Keratinocyte (primary cell): ENCODE measurements around the gene PNCK. TPM values are rescaled to one million over a fixed set of nuclear protein-coding genes. Genes with fewer than 3 reads are reported as not detected.

Experiments used
- DNase-seq: peaks from one replicate; pipeline ENCODE4 v3.0.0-alpha.2; 2011; ENCODE audit warnings: low read depth, missing footprints, low spot score
- FAIRE-seq: peaks from 2 replicates; lab custom pipeline; 2011; peaks lifted over from hg19 to GRCh38; lab: Jason Lieb, UNC
- H2AFZ ChIP-seq: 2 replicates; pipeline ENCODE4 v1.6.0; 2012; ENCODE audit warnings: low read length, control low read depth, inconsistent platforms; ENCODE audit not compliant: control insufficient read depth
- H3K27ac ChIP-seq: 2 replicates; pipeline ENCODE4 v1.5.1; 2011; ENCODE audit warnings: low read length; ENCODE audit not compliant: control insufficient read depth, insufficient read depth
- H3K27me3 ChIP-seq: 3 replicates; pipeline ENCODE4 v1.6.0; 2011; ENCODE audit warnings: low read length; ENCODE audit not compliant: control insufficient read depth, insufficient read depth; ENCODE audit errors: extremely low read depth
- H3K36me3 ChIP-seq, 2 experiments: 2 replicates in 1 of 2; 3 replicates in 1 of 2; pipeline ENCODE4 v1.5.1; 2011; ENCODE audit warnings: low read length in 2 of 2, mild to moderate bottlenecking in 1 of 2; ENCODE audit not compliant: control insufficient read depth in 2 of 2, insufficient read depth in 2 of 2; ENCODE audit errors: extremely low read depth in 1 of 2
- H3K4me1 ChIP-seq: 3 replicates; pipeline ENCODE4 v1.5.1; 2011; ENCODE audit warnings: low read length; ENCODE audit not compliant: control insufficient read depth, insufficient read depth; ENCODE audit errors: extremely low read depth
- H3K4me2 ChIP-seq: 3 replicates; pipeline ENCODE4 v1.6.0; 2011; ENCODE audit warnings: low read depth, low read length; ENCODE audit not compliant: control insufficient read depth, insufficient read depth; ENCODE audit errors: extremely low read depth
- H3K4me3 ChIP-seq, 3 experiments: fragments of 200-600 bp in 1 of 3; sonication (generic) in 1 of 3; 2 replicates in 2 of 3; 3 replicates in 1 of 3; pipeline ENCODE4 v1.5.1; 2011 to 2016; ENCODE audit warnings: low read length in 3 of 3, mild to moderate bottlenecking in 3 of 3, control low read depth in 2 of 3, inconsistent platforms in 1 of 3, low read depth in 1 of 3, mixed read lengths in 1 of 3, mixed run types in 1 of 3, moderate library complexity in 1 of 3; ENCODE audit not compliant: control insufficient read depth in 2 of 3, insufficient read depth in 2 of 3; ENCODE audit errors: extremely low read depth in 1 of 3
- H3K79me2 ChIP-seq: 2 replicates; pipeline ENCODE4 v1.6.0; 2012; ENCODE audit warnings: low read length; ENCODE audit not compliant: control insufficient read depth, insufficient read depth
- H3K9ac ChIP-seq: 3 replicates; pipeline ENCODE4 v1.6.0; 2011; ENCODE audit warnings: low read length; ENCODE audit not compliant: control insufficient read depth, insufficient read depth; ENCODE audit errors: extremely low read depth
- H3K9me1 ChIP-seq: 3 replicates; pipeline ENCODE4 v1.6.0; 2011; ENCODE audit warnings: low read length; ENCODE audit not compliant: control insufficient read depth, insufficient read depth; ENCODE audit errors: extremely low read depth
- H3K9me3 ChIP-seq: 2 replicates; pipeline ENCODE4 v1.5.1; 2012; ENCODE audit warnings: low read depth, low read length; ENCODE audit not compliant: control insufficient read depth
- H4K20me1 ChIP-seq: 3 replicates; pipeline ENCODE4 v1.6.0; 2011; ENCODE audit warnings: low read length; ENCODE audit not compliant: control insufficient read depth, insufficient read depth; ENCODE audit errors: extremely low read depth
- EZH2 ChIP-seq: IDR thresholded peaks from one replicate; pipeline ENCODE4 v1.6.1; 2012; ENCODE audit warnings: inconsistent platforms, mild to moderate bottlenecking, low read length, moderate library complexity
- dilution Hi-C: fragments of 300-500 bp; cut with MboI; formaldehyde crosslinking; loops from one replicate; pipeline ENCODE4 v1.7.0; 2020; ENCODE audit warnings: low sequenced_read_pairs; ENCODE audit not compliant: extremely low pct_ligation_motif_present
- polyA plus RNA-seq, 5 experiments: library from polyadenylated mRNA; depleted of rRNA in 3 of 5; stranded (reverse) in 3 of 5; stranded (forward) in 1 of 5; unstranded in 1 of 5; fragments of >200 nt; gene quantifications; 1 replicate in 1 of 5; 2 replicates in 3 of 5; 3 replicates in 1 of 5; pipeline versions ENCODE4 v1.2.1 to v1.2.3, GENCODE V29; 2011 to 2012; ENCODE audit warnings: missing spikeins in 2 of 5, low read depth in 1 of 5, low replicate concordance in 1 of 5
- TF ChIP-seq, protein P1 (sequence below), 3 experiments: IDR thresholded peaks in 1 of 3; conservative IDR thresholded peaks in 1 of 3; optimal IDR thresholded peaks in 1 of 3; 2 replicates in 2 of 3; 3 replicates in 1 of 3; pipeline versions ENCODE3 to v1.5.1; 2011; ENCODE audit warnings: low read length in 3 of 3, mild to moderate bottlenecking in 3 of 3, moderate library complexity in 2 of 3, control low read depth in 1 of 3, inconsistent platforms in 1 of 3; ENCODE audit not compliant: insufficient read depth in 2 of 3; ENCODE audit errors: extremely low read depth in 1 of 3

The PNCK gene
- polyA plus RNA-seq, 1 donor (not counting 4 experiments of a cell fraction or from before 2014, with no cell fraction given), result 0.24 TPM

- Histone ChIP-seq H3K9me3 (no peaks in the 10 kb centered on the region), H3K9me1 (no peaks in the 10 kb centered on the region)
- FAIRE-seq, result no peak
Measured at GRCh38 chrX:153640736-153641575, 32.7 kb downstream of the PNCK start.

GRCh38 chrX:153640045-153640686 is 33.4 kb downstream of the PNCK start:
- Histone ChIP-seq H3K4me2 (no peak overlapping the region), H3K27ac (no peak overlapping the region), H3K9me1 (no peaks in the 10 kb centered on the region), H4K20me1 (no peaks in the 10 kb centered on the region), H3K4me1 (peaks cover 3% of the 10 kb centered on the region), H3K27me3 (peaks cover 58% of the 10 kb centered on the region), H2AFZ (no peak overlapping the region), H3K36me3 (no peaks in the 10 kb centered on the region), H3K9ac (no peak overlapping the region), H3K4me3 (no peak overlapping the region), H3K9me3 (no peaks in the 10 kb centered on the region), H3K79me2 (no peaks in the 10 kb centered on the region)
- TF ChIP-seq, protein P1, sequence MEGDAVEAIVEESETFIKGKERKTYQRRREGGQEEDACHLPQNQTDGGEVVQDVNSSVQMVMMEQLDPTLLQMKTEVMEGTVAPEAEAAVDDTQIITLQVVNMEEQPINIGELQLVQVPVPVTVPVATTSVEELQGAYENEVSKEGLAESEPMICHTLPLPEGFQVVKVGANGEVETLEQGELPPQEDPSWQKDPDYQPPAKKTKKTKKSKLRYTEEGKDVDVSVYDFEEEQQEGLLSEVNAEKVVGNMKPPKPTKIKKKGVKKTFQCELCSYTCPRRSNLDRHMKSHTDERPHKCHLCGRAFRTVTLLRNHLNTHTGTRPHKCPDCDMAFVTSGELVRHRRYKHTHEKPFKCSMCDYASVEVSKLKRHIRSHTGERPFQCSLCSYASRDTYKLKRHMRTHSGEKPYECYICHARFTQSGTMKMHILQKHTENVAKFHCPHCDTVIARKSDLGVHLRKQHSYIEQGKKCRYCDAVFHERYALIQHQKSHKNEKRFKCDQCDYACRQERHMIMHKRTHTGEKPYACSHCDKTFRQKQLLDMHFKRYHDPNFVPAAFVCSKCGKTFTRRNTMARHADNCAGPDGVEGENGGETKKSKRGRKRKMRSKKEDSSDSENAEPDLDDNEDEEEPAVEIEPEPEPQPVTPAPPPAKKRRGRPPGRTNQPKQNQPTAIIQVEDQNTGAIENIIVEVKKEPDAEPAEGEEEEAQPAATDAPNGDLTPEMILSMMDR (optimal IDR thresholded peaks at IDR 0.05 in 1 of 3, IDR thresholded peaks at IDR 0.05 in 1 of 3, conservative IDR thresholded peaks at IDR 0.05 in 1 of 3; ENCODE audit: extremely low read depth in 1 of 3, insufficient read depth in 2 of 3, low read length in 3 of 3), result no peak
- TF ChIP-seq EZH2, result no peak
- FAIRE-seq (no peak), DNase-seq (no peak)
- dilution Hi-C loops, result no loop called here

More at GRCh38 chrX:153640736-153641575, 32.7 kb downstream of the PNCK start:
- Histone ChIP-seq H3K4me2 (no peak overlapping the region), H4K20me1 (no peaks in the 10 kb centered on the region), H3K27ac (no peak overlapping the region), H3K4me1 (peaks cover 3% of the 10 kb centered on the region), H3K79me2 (no peaks in the 10 kb centered on the region), H3K27me3 (peaks cover 61% of the 10 kb centered on the region), H2AFZ (no peak overlapping the region), H3K4me3 (no peak overlapping the region), H3K9ac (no peak overlapping the region), H3K36me3 (no peaks in the 10 kb centered on the region)
- no peak for DNase-seq
- dilution Hi-C loops, result no loop called here
- TF ChIP-seq, protein P1 (optimal IDR thresholded peaks at IDR 0.05 in 1 of 3, IDR thresholded peaks at IDR 0.05 in 1 of 3, conservative IDR thresholded peaks at IDR 0.05 in 1 of 3; ENCODE audit: extremely low read depth in 1 of 3, insufficient read depth in 2 of 3, low read length in 3 of 3), result no peak
- no peak for TF ChIP-seq EZH2
